GM23338 (cell line): ENCODE results near the gene TSPAN7. TPM values are rescaled to one million over a fixed set of nuclear protein-coding genes. Genes with fewer than 3 reads are reported as not detected.

Experiments used
- polyA plus RNA-seq: library from polyadenylated mRNA; unstranded; fragments of >200 nt; fragmentation: Nextera tagmentation; extraction: Ambion mirVana; gene quantifications from 2 replicates; pipeline ENCODE4 v1.2.1, GENCODE V29; 2016
- small RNA-seq: library from RNA; depleted of rRNA; stranded (forward); fragments of <200 nt; gene quantifications from one replicate; pipeline ENCODE3, GENCODE V24; 2014; ENCODE audit warnings: low replicate concordance
- total RNA-seq: library from RNA; depleted of rRNA; stranded (reverse); fragments of >200 nt; shearing (Covaris generic); gene quantifications from 2 replicates; pipeline ENCODE4 v1.2.3, GENCODE V29; 2014; rRNA removed

The TSPAN7 gene
- total and polyA plus RNA-seq, 2 experiments from 2014 or later, result 7.2 to 11.5 TPM

Small RNA genes lying within 50 kb of the gene (small RNA-seq; reads per million reads assigned to genes)
- gene RNU7-7P, result not detected

Other genes with a start within 250 kb of the TSPAN7 start
- 19.6 and 36.3 TPM in 2 replicates for gene RPGR, start 234.0 kb upstream of the TSPAN7 start, total RNA-seq
- 7.4 and 9.0 TPM in 2 replicates for gene RPGR, start 234.0 kb upstream of the TSPAN7 start, polyA plus RNA-seq
- gene OTC, start 208.9 kb upstream of the TSPAN7 start, total RNA-seq, result not detected in 2 replicates
- not detected in 2 replicates for gene OTC, start 208.9 kb upstream of the TSPAN7 start, polyA plus RNA-seq
- gene MID1IP1, start 239.9 kb downstream of the TSPAN7 start, total RNA-seq, result 155 and 161 TPM in 2 replicates
- 26.1 and 28.5 TPM in 2 replicates for gene MID1IP1, start 239.9 kb downstream of the TSPAN7 start, polyA plus RNA-seq